ENCODE data around the gene SLC25A21. TPM values are rescaled to one million over a fixed set of nuclear protein-coding genes. Genes with fewer than 3 reads are reported as not detected.
"Not testable (repeated sequence)": the region's sequence is repeated elsewhere in the genome, so short reads cannot be mapped to it uniquely, and the experiment has no call there.

The SLC25A21 gene
- total RNA-seq, 2 donors from 2014 or later: 0.14 to 0.64 TPM

GRCh38 chr14:36824854-36825253, 347.6 kb downstream of the SLC25A21 start:
- no peak for ATAC-seq
- intact Hi-C loops (cut with DNase I, micrococcal nuclease): no loop called here
- DNase-seq: no peak

DNA sequence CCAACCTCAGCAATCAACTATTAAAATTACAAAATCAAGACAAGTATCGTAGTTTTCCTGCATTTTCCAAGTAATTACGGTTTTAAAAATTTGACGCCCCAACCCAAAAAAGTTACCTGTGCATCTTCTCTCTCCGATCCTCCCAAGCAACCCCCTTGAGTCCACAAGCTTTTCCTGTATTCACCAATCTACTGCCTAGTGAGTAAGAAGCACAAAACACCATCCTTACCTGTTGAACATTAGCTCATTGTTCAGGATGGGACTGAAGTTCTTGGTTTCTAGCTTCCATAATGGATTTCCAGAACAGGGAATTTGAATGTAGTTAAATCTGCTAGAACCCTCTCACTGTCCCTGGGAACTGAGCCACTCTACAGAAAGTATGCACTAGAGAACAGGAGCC, 348.8 kb downstream of the SLC25A21 start:
- intact Hi-C loops (cut with DNase I, micrococcal nuclease): no loop called here
- no peak for ATAC-seq

GRCh38 chr14:36822685-36823084, 349.7 kb downstream of the SLC25A21 start:
- DNase-seq (no peak), ATAC-seq (no peak)
- intact Hi-C loops (cut with DNase I, micrococcal nuclease): no loop called here

More for the DNA sequence above, 348.8 kb downstream of the SLC25A21 start:
- DNase-seq: no peak

DNA sequence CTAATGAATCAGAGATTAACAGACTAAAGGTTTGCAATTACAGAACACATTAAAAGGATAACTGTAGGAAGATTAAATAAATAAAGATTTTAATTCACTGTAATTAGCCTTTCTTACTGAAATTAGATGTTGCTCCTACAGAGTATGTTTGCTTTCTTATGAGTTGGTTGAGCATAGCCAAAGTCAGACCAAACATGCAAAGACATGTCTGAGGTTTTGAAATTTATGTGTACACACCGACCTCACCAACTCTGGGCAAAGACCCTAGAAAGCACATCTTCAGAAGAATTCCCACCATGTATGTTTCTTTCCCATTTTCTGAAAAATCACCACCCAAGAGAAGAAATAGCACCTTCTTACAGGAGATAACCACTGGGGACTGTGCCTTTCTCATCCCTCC, 351.5 kb downstream of the SLC25A21 start:
- ATAC-seq: no peak
- intact Hi-C loops (cut with DNase I, micrococcal nuclease): no loop called here
- DNase-seq: no peak

DNA sequence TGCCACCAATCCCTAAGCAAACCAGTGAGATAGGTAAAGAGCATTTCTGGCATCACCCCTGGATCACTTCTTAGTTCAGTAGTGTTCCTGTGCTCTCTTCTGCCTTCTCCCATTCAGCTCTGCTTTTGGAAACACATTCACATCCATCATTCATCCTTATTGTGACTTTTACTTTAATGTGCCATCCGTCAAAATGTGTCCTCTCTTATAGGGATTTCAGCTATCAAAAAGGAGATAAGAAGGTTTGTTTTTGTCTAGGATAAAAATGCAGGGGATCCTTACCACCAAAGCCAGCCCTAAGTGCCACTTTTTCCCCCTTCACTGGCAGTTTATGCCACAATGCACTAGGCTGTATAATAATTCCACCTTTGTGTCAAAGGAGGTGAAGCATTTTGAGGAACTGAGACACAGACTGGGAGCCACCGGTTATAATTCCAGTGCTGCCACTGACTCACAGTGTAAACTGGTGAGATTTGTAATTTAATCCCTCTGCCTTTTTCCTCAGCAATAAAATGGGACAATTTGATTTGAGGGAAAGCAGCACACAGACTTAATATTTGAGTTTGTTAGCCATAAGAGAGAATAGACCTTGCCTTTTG, 352.2 kb downstream of the SLC25A21 start:
- intact Hi-C loops (cut with DNase I, micrococcal nuclease): no loop called here
- ATAC-seq: no peak
- no peak for DNase-seq

DNA sequence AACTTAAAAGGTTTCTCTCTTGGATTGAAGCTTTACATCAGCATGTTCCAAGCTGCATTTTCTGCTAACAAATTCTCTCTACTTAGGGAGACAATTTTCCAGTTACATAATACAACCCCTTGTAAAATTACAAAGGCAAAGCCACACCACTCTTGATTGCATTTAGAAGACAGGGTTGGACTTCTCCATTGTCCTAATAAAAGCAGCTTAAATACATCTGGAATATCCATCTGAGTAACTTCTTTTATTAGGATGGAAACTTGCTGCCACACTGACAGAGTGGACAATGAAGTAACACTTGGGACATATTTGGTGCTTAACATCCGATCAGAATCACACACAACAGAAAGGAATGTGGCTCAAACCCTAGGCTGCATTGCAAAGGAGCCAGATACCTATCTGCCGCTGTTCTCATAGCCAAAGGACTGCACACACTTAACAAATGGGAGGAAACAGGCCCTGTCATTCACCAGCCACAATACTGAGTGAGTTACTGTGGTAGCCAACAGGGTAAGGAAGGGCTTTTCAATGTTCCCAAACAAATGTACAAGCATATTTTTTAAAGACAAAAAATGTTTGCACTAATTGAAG, 353.5 kb downstream of the SLC25A21 start:
- DNase-seq: no peak
- intact Hi-C loops (cut with DNase I, micrococcal nuclease): no loop called here
- ATAC-seq: no peak

DNA sequence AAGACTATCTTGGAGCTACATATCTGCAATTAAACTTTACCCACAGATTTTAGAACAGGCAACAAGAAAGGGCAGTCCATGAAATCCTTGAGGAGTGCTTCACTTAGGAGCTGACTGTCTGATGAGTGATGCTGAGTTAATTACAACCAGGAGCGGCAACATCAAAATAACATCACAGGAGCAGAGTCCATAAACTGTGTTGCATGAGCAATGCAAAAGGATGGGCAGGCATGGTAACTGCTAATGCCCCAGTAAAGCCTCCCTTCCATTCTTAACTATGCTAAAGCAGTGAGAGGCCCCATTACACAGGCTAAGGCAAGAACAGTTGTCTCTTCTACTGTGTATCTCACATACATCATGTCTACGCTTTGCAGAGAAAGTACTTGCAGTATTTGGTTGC, 354.2 kb downstream of the SLC25A21 start:
- DNase-seq: no peak
- intact Hi-C loops (cut with DNase I, micrococcal nuclease): no loop called here
- ATAC-seq: no peak

DNA sequence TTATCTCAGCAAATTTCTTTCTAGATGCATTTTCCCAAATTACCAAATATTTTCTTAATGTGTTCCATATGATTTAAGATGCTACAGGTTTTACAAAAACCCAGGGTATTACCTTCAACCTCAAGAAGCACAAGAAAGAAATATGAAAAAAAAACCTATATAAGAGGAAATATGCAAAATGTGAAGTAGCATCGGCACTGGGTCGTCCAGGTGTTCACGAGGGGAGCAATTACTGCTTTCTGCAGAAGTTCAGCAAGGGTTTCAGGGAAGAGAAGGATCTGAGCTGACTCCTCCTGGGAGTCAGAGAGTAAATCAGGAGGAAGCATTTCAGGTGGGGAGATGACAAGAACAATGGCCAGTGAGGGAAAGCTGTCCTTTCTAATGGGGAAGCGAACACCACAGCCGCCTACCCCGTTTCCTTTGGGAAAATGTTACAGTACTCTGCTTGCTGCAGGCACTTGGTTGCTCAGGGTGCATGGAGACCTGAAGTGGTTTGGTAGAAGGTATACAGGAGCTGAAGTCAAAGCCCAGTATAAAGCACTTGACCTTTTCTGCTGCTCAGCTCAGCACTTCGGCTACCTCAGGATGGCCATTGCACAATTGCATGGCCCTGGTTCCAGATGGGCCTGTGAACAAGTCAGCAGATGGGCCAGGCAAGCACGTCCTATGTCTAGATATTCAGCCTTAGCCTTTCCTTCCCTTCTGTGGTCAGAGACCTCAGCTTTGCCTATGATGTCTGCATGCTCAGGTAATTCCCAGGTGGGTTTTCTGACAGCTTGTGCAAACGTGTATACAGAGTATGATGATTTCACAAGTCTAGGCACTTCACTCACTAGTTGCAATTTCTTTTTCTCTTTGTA, 355.1 kb downstream of the SLC25A21 start:
- DNase-seq: no peak
- ATAC-seq: no peak
- intact Hi-C loops (cut with DNase I, micrococcal nuclease): no loop called here

DNA sequence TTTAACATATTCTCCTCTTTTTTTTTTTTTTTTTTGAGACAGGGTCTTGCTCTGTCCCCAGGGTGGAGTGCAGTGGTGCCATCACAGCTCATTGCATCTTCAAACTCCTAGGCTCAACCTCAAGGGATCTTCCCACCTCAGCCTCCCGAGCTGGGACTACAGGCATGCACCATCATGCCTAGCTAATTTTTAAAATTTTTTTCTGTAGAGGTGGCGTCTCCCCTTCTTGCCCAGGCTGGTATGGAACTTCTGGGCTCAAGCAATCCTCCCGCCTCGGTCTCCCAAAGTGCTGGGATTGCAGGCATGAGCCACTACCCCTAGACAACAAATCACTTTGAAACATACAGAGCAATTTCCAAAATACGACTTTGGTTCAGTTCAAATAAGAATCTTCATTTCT, 355.9 kb downstream of the SLC25A21 start:
- intact Hi-C loops (cut with DNase I, micrococcal nuclease): no loop called here
- DNase-seq (no peak), ATAC-seq (no peak)

GRCh38 chr14:36814783-36815182, 357.6 kb downstream of the SLC25A21 start:
- DNase-seq; intact Hi-C loops (cut with DNase I, micrococcal nuclease); ATAC-seq: not testable (repeated sequence)

GRCh38 chr14:36810209-36810608, 362.2 kb downstream of the SLC25A21 start:
- no peak for ATAC-seq
- DNase-seq: no peak

GRCh38 chr14:36807727-36808126, 364.7 kb downstream of the SLC25A21 start:
- ATAC-seq (no peak), DNase-seq (no peak)
- intact Hi-C loops (cut with DNase I, micrococcal nuclease): no loop called here

More at GRCh38 chr14:36810209-36810608, 362.2 kb downstream of the SLC25A21 start:
- intact Hi-C loops (cut with DNase I, micrococcal nuclease): no loop called here

DNA sequence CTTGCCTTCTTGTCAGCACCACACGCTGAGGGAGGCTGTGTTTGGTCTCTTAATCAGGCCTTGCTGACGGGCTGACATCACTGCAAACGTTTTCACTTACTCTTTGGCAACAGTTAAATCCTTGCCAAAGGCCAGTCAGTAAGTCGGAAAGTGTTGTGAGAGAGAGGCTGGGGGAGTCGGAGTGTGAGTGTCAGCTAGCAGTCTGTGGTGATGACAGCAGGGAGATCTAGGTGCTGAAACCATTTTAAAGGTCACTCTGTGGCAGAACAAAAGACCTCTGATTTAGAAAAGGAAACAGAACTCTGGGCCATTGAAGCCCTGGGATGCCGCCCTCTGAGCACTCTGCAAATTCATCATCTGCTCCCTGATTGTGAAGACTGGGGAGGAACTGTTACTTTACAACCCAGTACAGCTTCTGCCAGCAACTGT, 367.3 kb downstream of the SLC25A21 start:
- DNase-seq: no peak
- no peak for ATAC-seq
- intact Hi-C loops (cut with DNase I, micrococcal nuclease): no loop called here

DNA sequence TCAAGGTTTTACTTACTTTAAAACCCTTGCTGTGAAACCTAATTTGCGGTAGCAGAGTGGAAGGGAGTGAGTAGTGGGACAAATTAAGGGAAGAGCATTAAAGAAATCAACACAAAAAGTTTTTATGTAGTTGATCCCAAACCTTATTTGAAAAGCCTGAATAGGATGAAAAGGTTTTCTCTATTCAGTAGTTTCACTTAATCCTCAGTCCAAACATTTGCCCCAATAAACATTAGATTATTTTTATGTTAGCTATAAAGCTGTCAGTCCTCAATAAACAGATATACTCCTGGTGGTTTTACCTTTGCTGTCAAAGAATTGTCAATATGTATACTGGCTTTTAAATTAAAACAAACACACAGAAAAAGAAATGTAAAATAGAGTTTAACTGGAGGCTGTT, 374.8 kb downstream of the SLC25A21 start:
- ATAC-seq (no peak), DNase-seq (no peak)
- intact Hi-C loops (cut with DNase I, micrococcal nuclease): no loop called here

- intact Hi-C loops (cut with DNase I, micrococcal nuclease): no loop called here
- ATAC-seq: peak; percentile 36
- DNase-seq: no peak
Measured at GRCh38 chr14:36791402-36791801, 381.0 kb downstream of the SLC25A21 start.

- DNase-seq: no peak
- intact Hi-C loops (cut with DNase I, micrococcal nuclease): no loop called here
- no peak for ATAC-seq
Measured at GRCh38 chr14:36785511-36785910, 386.9 kb downstream of the SLC25A21 start.

- no peak for DNase-seq
- no peak for ATAC-seq
- intact Hi-C loops (cut with DNase I, micrococcal nuclease): no loop called here
Measured at GRCh38 chr14:36784541-36784940, 387.9 kb downstream of the SLC25A21 start.

DNA sequence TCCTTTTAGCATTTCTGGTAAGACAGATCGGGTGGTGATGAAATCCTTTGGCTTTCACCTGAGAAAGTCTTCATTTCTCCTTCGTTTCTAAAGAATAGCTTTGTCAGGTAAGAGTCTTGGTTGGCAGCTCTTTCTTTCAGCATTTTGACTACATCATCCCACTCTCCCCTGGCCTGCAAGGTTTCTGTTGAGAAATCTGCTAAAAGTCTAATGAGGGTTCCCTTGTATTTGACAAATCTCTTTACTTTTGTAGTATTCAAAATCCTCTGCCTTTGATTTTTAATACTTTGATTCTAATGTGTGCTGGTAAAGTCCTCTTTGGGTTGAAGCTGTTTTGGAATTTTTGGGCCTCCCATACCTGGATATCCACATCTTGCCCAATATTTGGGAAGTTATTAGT, 390.5 kb downstream of the SLC25A21 start:
- no peak for ATAC-seq
- intact Hi-C loops (cut with DNase I, micrococcal nuclease): no loop called here
- no peak for DNase-seq

DNA sequence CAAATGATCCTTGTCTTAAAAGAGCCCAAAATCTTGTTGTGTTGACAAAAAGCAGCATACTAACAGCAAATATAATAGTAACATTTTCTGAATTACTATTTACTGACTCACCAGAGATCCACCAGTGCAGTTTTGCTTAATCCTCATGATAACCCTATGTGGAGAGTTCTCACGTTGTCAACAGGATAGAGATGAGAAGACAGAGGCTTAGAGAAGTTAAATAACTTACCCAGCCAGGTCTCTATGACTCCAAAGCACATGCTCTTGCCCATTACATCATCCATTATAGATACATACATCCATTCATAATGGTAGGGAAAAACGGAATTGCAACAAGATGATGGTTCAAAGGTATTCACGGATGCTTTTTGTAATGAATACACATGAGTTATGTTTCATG, 398.8 kb downstream of the SLC25A21 start:
- ATAC-seq (no peak), DNase-seq (no peak)
- intact Hi-C loops (cut with DNase I, micrococcal nuclease): no loop called here

DNA sequence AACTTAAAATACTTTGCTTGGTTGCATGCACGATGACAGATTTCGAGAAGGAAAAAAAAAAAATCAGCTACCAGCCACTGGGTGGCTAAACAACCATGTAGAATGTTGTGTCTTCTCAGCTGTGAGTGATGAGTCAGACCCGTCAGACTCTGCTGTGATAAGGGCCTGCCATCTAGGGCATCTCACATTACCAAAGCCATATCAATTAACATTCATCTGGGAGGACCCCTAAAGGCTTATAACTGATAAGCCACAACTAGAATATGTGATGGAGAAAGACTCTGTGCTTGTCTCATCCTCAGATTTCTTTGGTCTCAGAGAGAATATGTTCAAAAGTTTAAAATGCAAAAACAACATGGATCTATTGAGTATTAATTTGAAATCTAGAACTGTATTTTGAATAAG, 399.3 kb downstream of the SLC25A21 start:
- DNase-seq (no peak), ATAC-seq (no peak)
- intact Hi-C loops (cut with DNase I, micrococcal nuclease): no loop called here

All from left colon (tissue), 2 donors.